HFFc6 (cell line): ENCODE results near the gene HIVEP2. TPM values are rescaled to one million over a fixed set of nuclear protein-coding genes. Genes with fewer than 3 reads are reported as not detected.

Experiments
- DNase-seq: peaks from one replicate; pipeline ENCODE4 v3.0.0-alpha.2; 2018
- H3K27ac Mint-ChIP-seq: 2 replicates; pipeline ENCODE4 v1.8.0; 2020; ENCODE audit warnings: mild to moderate bottlenecking, mixed read lengths
- H3K27me3 Mint-ChIP-seq: 2 replicates; pipeline ENCODE4 v1.8.0; 2021; ENCODE audit warnings: mild to moderate bottlenecking, moderate library complexity, mixed read lengths; ENCODE audit not compliant: insufficient read depth
- H3K36me3 Mint-ChIP-seq: 2 replicates; pipeline ENCODE4 v1.8.0; 2021; ENCODE audit warnings: low read depth, mixed read lengths
- H3K4me1 Mint-ChIP-seq: 2 replicates; pipeline ENCODE4 v1.8.0; 2020; ENCODE audit warnings: low read depth, mixed read lengths
- H3K4me3 Mint-ChIP-seq: 2 replicates; pipeline ENCODE4 v1.8.0; 2020; ENCODE audit warnings: mild to moderate bottlenecking, moderate library complexity, mixed read lengths
- H3K9me3 Mint-ChIP-seq: 2 replicates; pipeline ENCODE4 v1.8.0; 2020; ENCODE audit warnings: mild to moderate bottlenecking, mixed read lengths
- CTCF ChIP-seq: fragments of 200-600 bp; sonication (generic); IDR thresholded peaks from 2 replicates; pipeline ENCODE4 v1.5.0; 2021; ENCODE audit warnings: antibody characterized with exemption, mild to moderate bottlenecking
- total RNA-seq, 6 experiments: library from RNA; stranded (reverse); fragmentation: NEBNext Ultra II Directional; extraction: Animal tissue kit (Norgen Biotek cat#: 25700); gene quantifications; 2 replicates in 1 of 6; 3 replicates in 5 of 6; pipeline ENCODE4 v1.2.3, GENCODE V29; 2021

The HIVEP2 gene
- total RNA-seq, 6 experiments from 2014 or later: 14.0 to 19.5 (median 17.1) TPM

- Mint-ChIP-seq H3K27ac (peak overlapping the region; percentile 94), H3K9me3 (no peaks in the 10 kb centered on the region), H3K4me1 (peaks cover 53% of the 10 kb centered on the region), H3K4me3 (peak overlapping the region; percentile 91), H3K36me3 (no peaks in the 10 kb centered on the region), H3K27me3 (no peaks in the 10 kb centered on the region)
- peak; percentile 73 for DNase-seq
- TF ChIP-seq CTCF: no peak
Measured at GRCh38 chr6:142926494-142927270, 18.3 kb downstream of the HIVEP2 start.

GRCh38 chr6:142926177-142926493 lies 18.8 kb downstream of the HIVEP2 start:
- Mint-ChIP-seq H3K27me3 (no peaks in the 10 kb centered on the region), H3K9me3 (no peaks in the 10 kb centered on the region), H3K36me3 (no peaks in the 10 kb centered on the region), H3K4me3 (peak overlapping the region; percentile 79), H3K27ac (peak overlapping the region; percentile 94), H3K4me1 (peaks cover 53% of the 10 kb centered on the region)
- no peak for DNase-seq
- TF ChIP-seq CTCF: no peak

GRCh38 chr6:142925575-142926110 lies 19.3 kb downstream of the HIVEP2 start:
- H3K27ac Mint-ChIP-seq: peak overlapping the region; percentile 94
- DNase-seq: no peak
- no peaks in the 10 kb centered on the region for H3K9me3 Mint-ChIP-seq
- TF ChIP-seq CTCF: no peak
- H3K36me3 Mint-ChIP-seq: no peaks in the 10 kb centered on the region
- no peaks in the 10 kb centered on the region for H3K27me3 Mint-ChIP-seq
- H3K4me3 Mint-ChIP-seq: peak overlapping the region; percentile 79; the same call in 1 of the 2 replicates
- peaks cover 52% of the 10 kb centered on the region for H3K4me1 Mint-ChIP-seq

GRCh38 chr6:142918339-142919042 lies 26.5 kb downstream of the HIVEP2 start:
- H3K4me3 Mint-ChIP-seq: no peak overlapping the region
- H3K27me3 Mint-ChIP-seq: no peaks in the 10 kb centered on the region
- no peaks in the 10 kb centered on the region for H3K9me3 Mint-ChIP-seq
- H3K27ac Mint-ChIP-seq: peak overlapping the region; percentile 2
- DNase-seq: no peak
- H3K4me1 Mint-ChIP-seq: peaks cover 34% of the 10 kb centered on the region
- H3K36me3 Mint-ChIP-seq: peaks cover 5% of the 10 kb centered on the region
- no peak for TF ChIP-seq CTCF

GRCh38 chr6:142916881-142917280 lies 28.1 kb downstream of the HIVEP2 start:
- no peak for DNase-seq
- peaks cover 38% of the 10 kb centered on the region for H3K4me1 Mint-ChIP-seq
- no peaks in the 10 kb centered on the region for H3K9me3 Mint-ChIP-seq
- H3K27me3 Mint-ChIP-seq: no peaks in the 10 kb centered on the region
- peaks cover 18% of the 10 kb centered on the region for H3K36me3 Mint-ChIP-seq
- no peak for TF ChIP-seq CTCF
- no peak overlapping the region for H3K27ac Mint-ChIP-seq
- no peak overlapping the region for H3K4me3 Mint-ChIP-seq
